Effector memory CD4-positive, alpha-beta T cell (primary cell): ENCODE results near the gene RPL36A.

ENCODE experiments used
- DNase-seq, 3 donors: peaks; one replicate each; pipeline ENCODE4 v3.0.0-alpha.2; 2020
- H3K27ac ChIP-seq: 2 replicates; pipeline ENCODE4 v1.7.0; 2013; ENCODE audit warnings: mild to moderate bottlenecking, low read length, moderate library complexity; ENCODE audit not compliant: insufficient read depth, poor library complexity, severe bottlenecking
- H3K27me3 ChIP-seq: replicated peaks from 2 replicates; pipeline ENCODE4 v1.7.0; 2013; ENCODE audit warnings: mild to moderate bottlenecking, low read length; ENCODE audit not compliant: insufficient read depth, control insufficient read depth, poor library complexity, severe bottlenecking
- H3K36me3 ChIP-seq: 2 replicates; pipeline ENCODE4 v1.7.0; 2013; ENCODE audit warnings: mild to moderate bottlenecking, low read length, moderate library complexity; ENCODE audit not compliant: control insufficient read depth, insufficient read depth
- H3K4me1 ChIP-seq: 2 replicates; pipeline ENCODE4 v1.7.0; 2013; ENCODE audit warnings: low read length, mild to moderate bottlenecking; ENCODE audit not compliant: control insufficient read depth, insufficient read depth, poor library complexity, severe bottlenecking
- H3K4me3 ChIP-seq: 2 replicates; pipeline ENCODE4 v1.7.0; 2013; ENCODE audit warnings: low read length, low read depth, mild to moderate bottlenecking; ENCODE audit not compliant: insufficient read depth, poor library complexity, severe bottlenecking
- H3K9me3 ChIP-seq: 2 replicates; pipeline ENCODE4 v1.7.0; 2013; ENCODE audit warnings: mild to moderate bottlenecking, low read length, moderate library complexity; ENCODE audit not compliant: control insufficient read depth

RPL36A gene

DNA sequence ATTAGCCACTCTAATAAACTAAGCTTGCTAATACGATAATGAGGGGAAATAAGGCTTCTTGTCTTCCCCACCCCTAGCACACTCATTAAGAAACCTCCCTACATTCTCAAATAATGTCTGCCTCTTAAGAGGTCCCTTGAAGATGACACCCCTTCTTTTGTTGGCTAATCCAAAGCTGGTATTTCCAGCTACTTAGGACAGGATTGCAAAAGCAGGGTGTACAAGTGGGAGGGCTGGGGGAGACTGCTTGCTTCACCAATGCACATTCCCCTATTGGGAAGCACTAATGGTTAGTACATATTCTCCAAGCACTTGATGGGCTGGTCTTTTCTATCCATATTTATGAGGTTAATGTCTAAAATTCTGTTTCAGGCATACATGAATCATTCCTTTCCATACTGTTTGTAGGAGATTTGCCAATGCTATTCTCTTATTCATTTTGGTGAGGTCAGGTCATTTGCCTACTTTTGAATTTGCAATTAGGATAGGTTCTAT is 25.5 kb upstream of the RPL36A start:
- H3K4me3 ChIP-seq = no peak overlapping the region
- H3K27me3 ChIP-seq = no peaks in the 10 kb centered on the region
- no peaks in the 10 kb centered on the region for H3K9me3 ChIP-seq
- no peaks in the 10 kb centered on the region for H3K4me1 ChIP-seq
- no peak overlapping the region for H3K27ac ChIP-seq
- DNase-seq = no peak
- H3K36me3 ChIP-seq = no peaks in the 10 kb centered on the region

DNA sequence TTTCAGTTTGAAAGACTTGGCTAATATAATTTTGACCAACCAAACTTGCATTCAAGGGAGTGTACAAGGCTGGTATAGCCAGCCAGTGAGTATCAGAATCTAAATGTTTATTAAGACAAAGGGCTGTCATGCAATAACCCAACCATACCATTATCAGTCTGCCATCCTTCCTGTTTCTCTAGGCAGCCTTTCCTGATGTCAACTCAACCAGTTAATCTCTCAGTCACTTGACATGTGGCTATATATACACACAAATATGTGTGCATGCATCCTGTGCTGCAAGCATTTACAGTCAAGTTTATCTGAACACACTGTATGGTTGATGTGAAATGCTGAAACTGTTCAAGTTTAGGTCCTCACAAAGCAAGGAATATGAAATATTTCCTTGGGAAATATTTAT is 22.0 kb upstream of the RPL36A start:
- Histone ChIP-seq H3K4me1 (no peaks in the 10 kb centered on the region), H3K4me3 (no peak overlapping the region), H3K36me3 (no peaks in the 10 kb centered on the region), H3K9me3 (no peaks in the 10 kb centered on the region), H3K27ac (no peak overlapping the region), H3K27me3 (no peaks in the 10 kb centered on the region)
- no peak for DNase-seq

DNA sequence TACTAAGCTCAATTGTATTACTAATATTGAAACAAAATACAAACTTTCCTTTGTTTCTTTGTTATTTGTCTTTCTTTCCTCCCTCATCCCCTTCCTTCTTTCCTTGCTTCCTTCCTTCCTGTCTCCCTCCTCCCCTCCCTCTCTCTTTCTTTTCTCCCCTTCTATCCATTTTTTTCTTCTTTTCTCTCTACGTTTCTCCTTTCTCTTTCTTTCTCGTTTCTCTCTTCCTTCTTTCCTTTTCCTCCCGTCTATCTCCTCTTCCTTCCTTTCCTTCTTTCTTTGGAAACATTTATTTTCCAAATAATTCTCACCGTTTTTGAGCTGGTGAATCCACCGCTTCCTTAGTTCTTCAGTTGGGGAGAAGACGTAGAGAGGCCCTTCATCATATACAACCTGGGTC is 21.1 kb upstream of the RPL36A start:
- H3K27ac ChIP-seq = no peak overlapping the region
- no peaks in the 10 kb centered on the region for H3K4me1 ChIP-seq
- no peaks in the 10 kb centered on the region for H3K9me3 ChIP-seq

DNA sequence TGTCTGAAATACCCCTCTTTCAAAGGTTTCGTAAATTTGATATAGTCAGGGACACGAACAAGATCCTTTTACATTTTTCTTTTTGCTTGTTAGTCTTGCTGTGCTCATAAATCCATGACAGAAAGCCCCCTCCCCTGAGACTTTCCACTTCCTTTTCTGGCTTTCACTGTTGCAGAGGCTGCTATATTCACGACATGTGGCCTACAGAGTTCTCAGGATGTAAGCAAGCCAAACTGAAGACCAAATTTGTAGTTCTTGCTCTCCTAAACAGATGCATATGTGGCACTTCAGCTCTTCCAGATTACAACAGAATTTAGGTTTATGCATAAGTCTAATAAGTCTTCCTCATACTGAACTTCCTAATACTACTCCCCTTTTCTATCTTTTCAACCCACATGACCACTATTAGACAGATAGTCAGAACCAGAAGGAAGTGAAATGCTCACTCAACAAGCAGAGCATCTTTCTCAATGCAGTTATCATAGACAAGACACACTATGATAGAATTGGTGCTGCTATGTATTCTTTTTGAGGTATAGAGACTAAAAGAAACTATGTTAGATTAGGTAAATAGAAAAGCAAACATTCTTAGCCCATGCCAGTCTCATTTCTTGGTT is 19.8 kb upstream of the RPL36A start:
- DNase-seq = no peak
- no peaks in the 10 kb centered on the region for H3K36me3 ChIP-seq
- no peak overlapping the region for H3K27ac ChIP-seq
- H3K27me3 ChIP-seq = no peaks in the 10 kb centered on the region
- no peaks in the 10 kb centered on the region for H3K4me1 ChIP-seq
- H3K4me3 ChIP-seq = no peak overlapping the region
- no peaks in the 10 kb centered on the region for H3K9me3 ChIP-seq

More for the DNA sequence above, 21.1 kb upstream of the RPL36A start:
- no peak for DNase-seq
- no peaks in the 10 kb centered on the region for H3K36me3 ChIP-seq
- no peak overlapping the region for H3K4me3 ChIP-seq
- no peaks in the 10 kb centered on the region for H3K27me3 ChIP-seq

DNA sequence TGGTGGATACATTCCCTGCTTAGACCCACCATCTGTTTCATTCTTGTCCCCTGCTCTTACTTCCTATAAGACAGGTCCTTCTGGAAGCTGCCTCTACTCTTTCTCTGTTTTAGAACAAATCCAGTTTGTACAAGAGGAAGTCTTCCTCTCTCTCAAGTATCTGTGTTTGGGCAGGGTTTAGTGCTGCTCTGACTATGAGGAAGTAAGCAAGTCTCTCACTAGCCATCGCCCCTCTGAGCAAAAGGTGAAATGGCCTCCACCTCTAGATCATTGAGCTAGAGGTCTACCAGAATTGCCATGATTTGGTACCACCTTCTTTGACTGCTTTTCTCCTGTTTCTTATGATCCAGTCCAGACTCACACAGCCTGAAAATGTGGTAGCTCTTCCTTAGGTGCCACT is 13.3 kb upstream of the RPL36A start:
- no peaks in the 10 kb centered on the region for H3K36me3 ChIP-seq
- H3K27ac ChIP-seq = no peak overlapping the region
- H3K9me3 ChIP-seq = no peaks in the 10 kb centered on the region
- no peaks in the 10 kb centered on the region for H3K4me1 ChIP-seq
- DNase-seq = no peak
- no peak overlapping the region for H3K4me3 ChIP-seq
- H3K27me3 ChIP-seq = no peaks in the 10 kb centered on the region

DNA sequence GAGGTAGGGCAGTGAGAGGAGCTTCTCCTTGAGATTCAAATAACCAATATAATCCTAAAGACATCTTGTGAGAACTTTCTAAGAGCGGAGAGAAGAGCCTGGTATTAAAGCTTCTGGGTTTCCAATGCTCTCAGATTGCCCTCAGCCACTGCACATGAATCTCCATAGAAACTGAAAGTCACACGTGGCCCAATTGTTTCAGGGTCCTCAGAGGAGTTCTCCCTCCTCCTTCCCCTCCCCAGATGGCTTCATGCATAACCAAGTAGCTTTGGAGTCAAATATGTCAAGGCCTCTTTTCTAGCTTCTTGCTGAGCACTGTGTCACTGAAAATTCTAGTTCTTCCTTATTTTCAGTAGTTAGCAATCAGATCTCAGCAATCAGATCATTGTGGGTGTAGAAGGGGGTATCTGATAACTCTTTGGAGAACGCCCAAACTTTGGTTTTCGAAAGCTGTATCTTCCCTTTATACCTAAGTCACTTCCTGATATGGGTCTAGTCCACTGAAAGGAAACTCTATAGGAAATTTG is 7.1 kb upstream of the RPL36A start:
- H3K4me1 ChIP-seq = no peaks in the 10 kb centered on the region
- no peak overlapping the region for H3K4me3 ChIP-seq
- H3K27me3 ChIP-seq = no peaks in the 10 kb centered on the region
- H3K9me3 ChIP-seq = no peaks in the 10 kb centered on the region
- H3K36me3 ChIP-seq = no peaks in the 10 kb centered on the region
- no peak overlapping the region for H3K27ac ChIP-seq
- DNase-seq = no peak

DNA sequence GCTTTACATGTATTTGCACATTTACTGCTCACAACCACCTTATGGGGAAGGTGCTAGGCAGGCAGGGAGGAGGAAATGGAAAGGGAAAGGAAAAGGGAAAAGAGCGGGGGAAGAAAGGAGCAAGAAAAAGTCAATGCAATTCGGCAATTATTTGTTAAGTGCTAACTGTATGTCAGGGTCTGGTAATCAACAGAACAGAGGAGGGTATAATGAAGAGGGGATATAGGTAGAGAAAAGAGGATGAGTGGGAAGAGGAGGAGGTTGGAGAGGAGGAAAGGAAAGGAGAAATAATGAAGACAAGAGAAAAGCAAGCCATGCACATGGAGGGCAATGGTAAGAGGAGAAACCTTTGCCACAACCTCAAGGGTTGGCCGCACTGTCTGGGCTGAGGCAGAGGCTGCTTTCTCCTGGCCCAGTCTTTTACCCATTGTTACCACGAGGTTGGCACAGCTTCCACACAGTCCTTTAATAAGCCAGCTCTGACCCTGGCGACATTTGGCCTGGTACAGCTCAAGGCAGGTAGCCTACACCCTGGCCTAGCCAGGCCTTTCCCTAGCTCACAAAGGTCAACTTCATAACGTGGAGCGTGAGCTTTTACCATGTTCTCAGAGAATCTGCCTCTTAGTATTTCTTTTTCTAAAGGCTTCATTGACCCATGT is 5.7 kb upstream of the RPL36A start:
- Histone ChIP-seq H3K27me3 (no peaks in the 10 kb centered on the region), H3K36me3 (no peaks in the 10 kb centered on the region), H3K27ac (no peak overlapping the region), H3K9me3 (no peaks in the 10 kb centered on the region), H3K4me1 (no peaks in the 10 kb centered on the region), H3K4me3 (no peak overlapping the region)
- DNase-seq = no peak

DNA sequence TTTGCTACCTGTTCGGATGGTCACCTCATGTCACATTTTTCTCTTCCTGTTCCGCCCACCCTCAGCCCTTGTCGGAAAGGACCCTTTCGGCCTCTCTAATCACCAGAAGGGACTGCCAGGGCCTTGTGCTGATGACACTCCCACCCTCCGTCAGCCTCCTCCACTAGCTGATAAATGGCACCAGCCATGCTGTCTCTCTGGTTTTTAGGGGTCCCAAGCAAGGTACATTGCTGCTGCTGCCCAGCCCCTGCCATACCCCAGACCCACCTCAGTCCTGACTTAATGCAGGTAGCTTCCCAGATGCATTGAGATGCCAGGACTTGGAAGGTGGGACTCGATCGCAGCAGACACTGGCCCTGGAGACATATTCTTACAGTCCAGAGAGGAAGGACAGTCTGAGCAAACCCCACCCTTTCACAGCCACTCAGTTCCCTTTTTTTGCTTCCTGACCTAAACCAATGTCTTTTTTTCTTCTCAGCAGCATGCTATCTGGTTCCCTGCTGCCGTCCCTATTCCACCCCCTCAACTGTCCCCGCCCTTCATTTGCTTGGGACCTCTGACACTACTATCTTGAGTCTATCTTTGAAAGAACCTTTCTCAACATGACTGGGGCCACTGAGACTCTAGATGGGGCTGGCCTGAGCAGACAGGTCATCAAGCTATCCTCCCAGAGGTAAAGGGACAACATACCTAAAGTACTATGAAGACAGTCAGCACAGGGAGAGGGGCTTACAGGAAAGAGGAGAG is 4.8 kb upstream of the RPL36A start, which contains the start of gene BTK:
TSS of gene BTK (minus strand) at position 397 of the 747 bp plus-strand sequence. CDS start 10,907 bp downstream, outside the sequence.
- H3K4me1 ChIP-seq = no peaks in the 10 kb centered on the region
- no peak within 1 kb of the TSS for H3K27ac ChIP-seq
- no peaks in the 10 kb centered on the region for H3K9me3 ChIP-seq
- no peak for DNase-seq
- no peaks in the 10 kb centered on the region for H3K27me3 ChIP-seq
- no peaks in the 10 kb centered on the region for H3K36me3 ChIP-seq
- no peak within 1 kb of the TSS for H3K4me3 ChIP-seq

DNA sequence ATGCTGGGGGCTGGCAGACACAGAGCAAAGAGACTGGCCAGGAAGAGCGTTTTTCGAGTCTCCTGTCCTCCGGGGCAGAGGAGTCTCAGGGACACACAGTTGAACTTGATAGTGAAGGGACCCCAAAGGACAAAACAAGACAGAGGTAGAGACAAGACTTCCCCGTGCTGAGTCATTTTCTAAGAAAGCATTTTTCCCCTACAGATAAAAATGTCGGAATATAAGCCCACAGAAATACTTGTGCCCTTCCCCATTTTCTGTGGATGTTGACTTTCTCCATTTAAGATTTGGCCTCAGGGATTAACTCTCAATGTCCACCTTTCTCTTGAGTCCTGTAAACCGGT is 4.3 kb upstream of the RPL36A start:
- Histone ChIP-seq H3K27ac (no peak overlapping the region), H3K4me1 (no peaks in the 10 kb centered on the region), H3K4me3 (no peak overlapping the region)

DNA sequence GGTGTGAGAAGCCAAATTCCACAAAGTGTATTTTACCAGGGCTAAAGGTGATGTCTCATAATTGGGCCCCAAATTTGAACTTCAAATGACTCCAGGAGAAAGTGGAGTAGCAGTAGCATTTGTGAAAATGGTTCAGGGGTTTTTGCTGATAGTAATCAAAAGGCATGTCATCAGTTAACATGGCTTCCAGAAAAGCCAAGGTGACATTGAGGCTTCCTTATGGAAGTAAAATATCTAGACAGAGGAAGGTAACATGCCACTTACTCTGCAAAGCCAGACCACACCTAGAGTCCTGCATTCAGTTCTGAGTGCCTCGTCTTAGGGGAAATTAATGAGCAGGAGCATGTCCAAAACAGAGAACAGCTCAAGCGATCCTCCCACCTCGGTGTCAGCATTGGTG is 2.2 kb upstream of the RPL36A start:
- Histone ChIP-seq H3K4me3 (no peak overlapping the region), H3K36me3 (no peaks in the 10 kb centered on the region), H3K4me1 (no peaks in the 10 kb centered on the region)

More for the DNA sequence above, 4.3 kb upstream of the RPL36A start:
- Histone ChIP-seq H3K36me3 (no peaks in the 10 kb centered on the region), H3K9me3 (no peaks in the 10 kb centered on the region), H3K27me3 (no peaks in the 10 kb centered on the region)
- no peak for DNase-seq

More for the DNA sequence above, 2.2 kb upstream of the RPL36A start:
- no peaks in the 10 kb centered on the region for H3K9me3 ChIP-seq
- no peaks in the 10 kb centered on the region for H3K27me3 ChIP-seq
- H3K27ac ChIP-seq = no peak overlapping the region
- DNase-seq = no peak
